SIG-M5 (cell line): Measurements from ENCODE around the gene ZNF354C.
"Not testable (repeated sequence)": the region's sequence is repeated elsewhere in the genome, so short reads cannot be mapped to it uniquely, and the experiment has no call there.

ENCODE experiments used
- DNase-seq: peaks from one replicate; lab custom pipeline; 2025; lab: John Stamatoyannopoulos, UW

ZNF354C gene

GRCh38 chr5:179060116-179061008 lies at the start of gene ZNF354C:
ZNF354C (plus strand) TSS chr5:179060373; CDS start chr5:179062069, 1,696 bp downstream.
- no peak for DNase-seq

- DNase-seq = peak; percentile 65
Observed at GRCh38 chr5:179023528-179024189, 36.5 kb upstream of the ZNF354C start, which contains the start of gene ZNF879. ZNF879 (plus strand) TSS chr5:179023804; CDS start chr5:179025005, 1,201 bp downstream.

GRCh38 chr5:179033004-179033580 lies 27.1 kb upstream of the ZNF354C start:
- no peak for DNase-seq

DNA sequence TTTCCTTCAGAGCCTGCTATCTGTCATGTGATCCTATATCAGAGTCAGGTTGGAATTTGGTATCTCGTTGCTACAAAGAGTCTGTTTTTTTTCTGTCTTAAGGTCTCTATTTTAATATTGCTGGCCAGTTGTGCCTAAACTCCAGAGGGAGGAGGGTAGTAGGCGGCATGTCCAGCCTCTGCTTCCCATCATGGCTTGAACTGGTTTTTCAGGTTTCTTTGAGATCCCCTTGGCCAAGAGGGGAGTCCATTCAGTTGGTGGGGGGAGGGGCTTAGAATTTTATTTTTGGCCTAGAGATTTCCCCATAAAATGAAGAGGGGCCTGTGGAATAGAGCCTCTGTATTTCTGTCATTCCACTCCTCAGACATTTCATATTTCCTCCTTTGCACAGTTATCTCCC lies 15.4 kb upstream of the ZNF354C start:
- no peak for DNase-seq

DNA sequence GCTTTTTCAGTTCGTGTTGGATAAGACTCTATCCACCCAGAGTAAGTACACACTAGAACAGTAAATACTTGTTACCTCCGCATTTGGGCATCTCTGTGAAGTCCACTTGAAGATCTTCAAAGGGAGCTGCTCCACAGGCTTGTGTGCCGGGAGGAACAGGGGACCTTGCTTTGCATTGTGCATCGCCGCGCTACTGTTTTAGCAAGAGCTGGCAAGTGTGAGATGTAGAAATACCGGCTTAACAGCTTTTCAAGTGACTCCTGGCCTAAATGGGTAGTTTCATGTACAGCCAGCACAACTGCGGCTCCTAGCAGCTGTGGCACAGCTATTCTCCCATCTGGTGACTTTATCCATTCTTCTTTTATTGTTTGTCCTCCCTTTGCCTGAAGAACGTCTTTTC lies 8.4 kb upstream of the ZNF354C start:
- no peak for DNase-seq

- no peak for DNase-seq
Observed at GRCh38 chr5:179054036-179054785, 6.0 kb upstream of the ZNF354C start.

GRCh38 chr5:179054876-179055275 lies 5.3 kb upstream of the ZNF354C start:
- DNase-seq = no peak

GRCh38 chr5:179055436-179055835 lies 4.7 kb upstream of the ZNF354C start:
- DNase-seq = no peak

DNA sequence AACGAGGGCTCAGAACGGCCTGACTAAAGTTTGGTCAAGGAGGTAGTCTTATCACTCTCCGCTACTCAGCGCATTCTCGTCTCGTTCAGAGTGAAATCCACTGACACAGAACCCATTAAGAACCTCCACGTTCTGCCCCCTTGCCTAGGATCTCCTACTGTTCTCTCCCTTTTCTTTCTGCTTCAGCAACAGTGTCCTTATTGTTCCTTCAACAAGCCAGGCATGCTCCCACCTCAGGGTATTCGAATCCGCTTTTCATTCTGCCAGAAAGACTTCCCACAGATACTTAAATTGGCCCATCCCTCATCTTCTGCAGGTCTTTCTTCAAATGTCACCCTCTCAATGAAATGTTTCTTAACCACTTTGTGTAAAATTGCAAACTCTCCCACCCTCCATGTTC lies 4.3 kb upstream of the ZNF354C start:
- no peak for DNase-seq

- DNase-seq = no peak
Observed at GRCh38 chr5:179061025-179061424, 852 bp downstream of the ZNF354C start.

GRCh38 chr5:179065703-179066102 lies 5.5 kb downstream of the ZNF354C start:
- no peak for DNase-seq

DNA sequence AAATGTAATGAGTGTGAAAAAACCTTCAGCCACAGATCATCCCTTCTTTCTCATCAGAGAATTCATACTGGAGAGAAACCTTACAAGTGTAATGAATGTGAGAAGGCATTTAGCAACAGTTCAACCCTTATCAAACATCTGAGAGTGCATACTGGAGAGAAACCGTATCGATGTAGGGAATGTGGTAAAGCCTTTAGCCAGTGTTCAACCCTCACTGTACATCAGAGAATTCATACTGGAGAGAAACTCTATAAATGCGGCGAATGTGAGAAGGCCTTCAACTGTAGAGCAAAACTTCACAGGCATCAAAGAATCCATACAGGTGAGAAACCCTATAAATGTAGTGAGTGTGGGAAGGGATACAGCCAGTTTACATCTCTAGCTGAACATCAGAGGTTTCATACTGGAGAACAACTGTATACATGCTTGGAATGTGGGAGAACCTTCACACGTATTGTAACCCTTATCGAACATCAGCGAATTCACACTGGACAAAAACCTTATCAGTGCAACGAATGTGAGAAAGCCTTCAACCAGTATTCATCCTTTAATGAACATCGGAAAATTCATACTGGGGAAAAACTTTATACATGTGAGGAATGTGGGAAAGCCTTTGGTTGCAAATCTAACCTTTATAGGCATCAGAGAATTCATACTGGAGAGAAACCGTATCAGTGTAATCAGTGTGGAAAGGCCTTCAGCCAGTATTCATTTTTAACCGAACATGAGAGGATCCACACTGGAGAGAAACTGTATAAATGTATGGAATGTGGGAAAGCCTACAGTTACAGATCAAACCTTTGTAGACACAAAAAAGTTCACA lies 19.2 kb downstream of the ZNF354C start:
- DNase-seq = no peak

DNA sequence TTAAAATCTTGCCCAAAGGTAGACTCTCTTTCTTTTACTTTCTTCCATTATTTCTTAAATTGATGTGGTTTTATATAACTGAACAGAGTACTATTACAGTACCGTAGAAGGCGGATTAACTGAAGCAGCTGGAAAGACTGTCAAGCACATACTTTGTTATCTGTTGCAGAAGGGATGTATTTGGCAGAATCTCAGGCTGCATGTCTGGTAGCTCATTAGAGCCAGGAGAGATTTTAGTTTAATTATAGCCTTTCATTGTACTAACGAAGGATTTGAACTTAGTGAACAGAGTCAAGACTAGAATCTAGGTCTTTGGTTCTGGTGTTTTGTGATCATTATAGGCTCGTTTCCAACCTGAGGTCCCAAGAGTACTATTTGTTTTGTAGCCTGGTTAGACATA lies 20.6 kb downstream of the ZNF354C start:
- DNase-seq = no peak

GRCh38 chr5:179089502-179089901 lies 29.3 kb downstream of the ZNF354C start:
- DNase-seq = no peak

DNA sequence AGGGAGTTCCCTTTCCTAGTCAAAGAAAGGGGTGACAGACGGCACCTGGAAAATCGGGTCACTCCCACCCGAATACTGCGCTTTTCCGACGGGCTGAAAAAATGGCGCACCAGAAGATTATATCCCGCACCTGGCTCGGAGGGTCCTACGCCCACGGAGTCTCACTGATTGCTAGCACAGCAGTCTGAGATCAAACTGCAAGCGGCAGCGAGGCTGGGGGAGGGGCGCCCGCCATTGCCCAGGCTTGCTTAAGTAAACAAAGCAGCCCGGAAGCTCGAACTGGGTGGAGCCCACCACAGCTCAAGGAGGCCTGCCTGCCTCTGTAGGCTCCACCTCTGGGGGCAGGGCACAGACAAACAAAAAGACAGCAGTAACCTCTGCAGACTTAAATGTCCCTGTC lies 41.1 kb downstream of the ZNF354C start:
- not testable (repeated sequence) for DNase-seq

- DNase-seq = no peak
Observed at GRCh38 chr5:179110528-179110927, 50.4 kb downstream of the ZNF354C start.

GRCh38 chr5:179111267-179112207 lies 51.4 kb downstream of the ZNF354C start:
- DNase-seq = no peak

DNA sequence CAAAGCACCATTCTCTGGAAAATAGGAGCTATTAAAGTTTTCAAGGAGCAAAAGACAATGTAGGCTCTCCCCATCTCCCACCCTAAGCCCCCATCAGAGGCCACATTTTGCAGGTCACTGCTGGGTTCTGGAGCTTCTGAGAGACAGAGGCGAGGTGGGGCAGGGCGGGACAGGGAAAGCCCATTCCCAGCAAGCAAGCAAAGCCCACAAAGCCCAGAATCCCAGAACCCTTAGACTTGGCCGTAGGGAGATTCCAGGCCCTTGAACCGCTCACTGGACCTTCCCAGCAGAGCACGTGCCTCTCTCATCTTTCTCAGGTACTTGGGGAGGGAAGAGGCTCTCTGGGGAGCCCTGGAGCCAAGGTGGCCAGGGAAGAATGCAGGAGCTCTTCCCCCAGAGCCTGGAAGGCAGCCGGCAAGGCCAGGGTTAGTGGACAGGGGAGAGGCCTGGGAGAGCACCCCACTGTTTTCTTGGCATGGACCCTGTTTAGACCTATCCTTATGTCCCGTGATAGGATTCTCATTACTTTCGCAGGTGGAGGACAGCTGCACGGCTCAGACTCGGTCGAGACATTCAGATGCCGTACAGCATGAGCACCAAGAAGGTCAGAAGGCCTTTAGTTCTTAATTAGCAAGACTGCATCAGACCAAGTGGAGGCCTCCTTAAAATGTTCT lies 52.4 kb downstream of the ZNF354C start:
- DNase-seq = no peak

DNA sequence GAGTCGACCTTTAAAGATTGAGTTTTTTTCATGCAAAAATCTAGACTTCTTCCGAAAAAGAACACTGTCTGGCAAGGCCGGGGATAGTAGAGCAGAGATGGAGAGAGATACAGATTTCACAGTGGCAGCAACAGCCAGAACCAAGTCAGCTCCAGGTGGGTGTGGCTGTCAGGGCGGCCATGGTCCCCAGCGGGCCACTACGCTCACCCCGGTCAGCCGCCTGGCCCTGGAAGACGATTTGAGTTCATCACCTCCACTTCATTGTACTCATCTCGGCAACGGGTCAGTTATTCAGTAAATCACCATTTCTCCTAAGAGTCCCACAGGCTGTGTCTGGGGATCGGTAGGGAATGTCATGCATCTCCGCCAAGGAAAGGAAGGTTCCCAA lies 53.0 kb downstream of the ZNF354C start:
- no peak for DNase-seq
